Mucosa of gallbladder (tissue), 1 donor: ENCODE data around the gene GATAD2B. TPM values are rescaled to one million over a fixed set of nuclear protein-coding genes. Genes with fewer than 3 reads are reported as not detected.
"Not testable (repeated sequence)": the region's sequence is repeated elsewhere in the genome, so short reads cannot be mapped to it uniquely, and the experiment has no call there.

Experiments
- DNase-seq: peaks from one replicate; pipeline ENCODE4 v3.0.0-alpha.2; 2020; ENCODE audit warnings: low spot score
- total RNA-seq: library from RNA; stranded (reverse); gene quantifications from one replicate; pipeline ENCODE4 v1.2.1, GENCODE V29; 2021
- donor health status: DM: no; HTN: no; CAD: no.

GATAD2B gene
- total RNA-seq, 1 donor from 2014 or later: 42.5 TPM

DNA sequence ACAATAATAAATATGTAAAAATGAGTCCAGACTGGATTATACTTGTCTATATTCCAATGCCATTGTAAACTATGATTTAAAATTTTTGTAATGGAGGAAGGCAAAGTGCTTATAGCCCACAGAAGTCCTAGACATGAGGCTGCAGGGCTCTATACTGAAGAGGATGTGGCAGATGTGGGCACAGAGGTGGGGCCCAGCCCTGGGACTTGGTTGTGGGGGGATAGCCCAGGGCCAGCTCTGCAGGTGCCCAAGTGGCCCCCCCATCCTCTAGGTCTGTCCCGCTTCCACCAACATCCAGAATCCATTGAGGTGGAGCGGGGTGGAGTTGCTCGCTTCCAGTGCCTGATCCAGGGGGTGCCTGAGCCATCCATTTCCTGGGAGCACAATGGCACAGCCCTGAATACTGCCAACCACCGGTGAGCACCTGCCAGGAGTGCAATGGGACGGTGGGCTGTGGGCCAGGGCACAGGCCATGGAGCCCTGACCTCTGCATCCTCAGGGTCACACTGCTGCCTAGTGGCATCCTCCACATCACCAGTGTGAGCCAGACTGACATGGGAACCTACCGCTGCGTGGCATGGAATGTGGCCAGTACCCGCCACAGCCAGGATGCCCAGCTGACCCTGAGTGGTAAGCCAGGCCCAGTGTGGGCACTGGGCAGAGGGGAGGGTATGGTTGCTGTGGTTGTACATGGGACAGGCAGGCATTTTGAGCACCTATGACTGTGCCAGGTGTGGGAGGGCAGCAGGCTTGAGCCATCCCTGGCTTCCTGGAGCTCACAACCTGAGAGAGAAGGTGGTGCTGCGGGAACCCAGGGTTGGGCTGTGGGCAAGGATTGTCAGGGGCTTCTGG is 126.6 kb downstream of the GATAD2B start:
- no peak for DNase-seq

DNA sequence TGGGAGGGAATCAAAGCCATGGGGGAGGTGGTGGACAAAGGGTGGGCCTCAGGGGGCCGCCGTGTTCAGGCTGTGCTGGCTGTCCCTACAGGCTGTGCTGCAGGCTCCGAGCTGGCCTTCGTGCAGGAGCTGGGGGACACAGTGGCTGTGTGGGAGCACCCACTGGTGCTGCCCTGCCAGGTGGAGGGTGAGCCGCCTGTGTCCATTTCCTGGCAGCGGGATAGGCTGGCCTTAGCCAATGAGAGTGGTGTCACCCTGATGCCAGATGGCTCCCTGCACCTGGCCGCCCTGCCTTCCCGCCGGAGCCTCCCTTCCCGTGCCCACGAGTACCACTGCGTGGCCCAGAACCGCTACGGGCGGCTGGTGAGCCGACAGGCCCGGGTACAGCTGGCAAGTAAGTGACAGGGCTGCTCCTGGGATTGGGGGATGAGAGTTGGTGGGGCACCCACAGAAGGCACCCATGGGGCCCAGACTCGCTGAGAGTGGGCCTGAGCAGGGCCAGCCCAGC is 127.4 kb downstream of the GATAD2B start:
- no peak for DNase-seq

DNA sequence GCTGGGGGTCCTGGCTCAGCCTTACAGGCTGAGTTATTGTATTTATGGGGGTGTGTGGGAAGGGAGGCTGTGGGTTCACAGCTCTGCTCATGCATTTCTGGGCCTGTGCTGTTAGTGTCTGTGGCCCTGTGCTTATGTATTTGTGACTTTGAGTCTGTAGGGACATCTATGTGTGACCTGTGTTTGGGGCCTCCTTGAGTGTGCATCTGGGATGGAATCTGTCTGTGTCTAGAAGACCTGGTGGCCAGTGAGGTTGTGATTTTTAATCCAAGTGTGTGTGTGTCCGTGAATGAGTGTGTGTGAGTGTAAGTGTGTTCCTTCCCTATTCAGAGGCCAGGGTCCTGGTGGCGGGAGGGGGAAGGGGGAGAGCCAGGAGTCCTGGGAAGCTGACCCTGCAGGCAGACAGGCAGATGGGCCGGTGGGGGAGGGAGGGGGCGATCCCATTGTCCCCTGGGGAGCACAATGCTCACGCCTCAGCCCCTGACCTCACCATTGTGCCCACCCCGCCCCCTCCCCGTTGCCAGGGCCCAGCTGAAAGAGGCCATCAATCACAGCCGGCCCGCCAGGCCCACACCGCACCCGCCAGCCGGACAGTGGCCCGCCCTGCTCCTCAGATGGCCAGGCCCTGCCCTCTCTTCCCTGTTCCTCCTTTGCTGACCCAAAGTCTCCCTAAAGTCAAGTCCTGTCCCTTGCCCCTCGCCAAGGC is 128.0 kb downstream of the GATAD2B start:
- no peak for DNase-seq

DNA sequence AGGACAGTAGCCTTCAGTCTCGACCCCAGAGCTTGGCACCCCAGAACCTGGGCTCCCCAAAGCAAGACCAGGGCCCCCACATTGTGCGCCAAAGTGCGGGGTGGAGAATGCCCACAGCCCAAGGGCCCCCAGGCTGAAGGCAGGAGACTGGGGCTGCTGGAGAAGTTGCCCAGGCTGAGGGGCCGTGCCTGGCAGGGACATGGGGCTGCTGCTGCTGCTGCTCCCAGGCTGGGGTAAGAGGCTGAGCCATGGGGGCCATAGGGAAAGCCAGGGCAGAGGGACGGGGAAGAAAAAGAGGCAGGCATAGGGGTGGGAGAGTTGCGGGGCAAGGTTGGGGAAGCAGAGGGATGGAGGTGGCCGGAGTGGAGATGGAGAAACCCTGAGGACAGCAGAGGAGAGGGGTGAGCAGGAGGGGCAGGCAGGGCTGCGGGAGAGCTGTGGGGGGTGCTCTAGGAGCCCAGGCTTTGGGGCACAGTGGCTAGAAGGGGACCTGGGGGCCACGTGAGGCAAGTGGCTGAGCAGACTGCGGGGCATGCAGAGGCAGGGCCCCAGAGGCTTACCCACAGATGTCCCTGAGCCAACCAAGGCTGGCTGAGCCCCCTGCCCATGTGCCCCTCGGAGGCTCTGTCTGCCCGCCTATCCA is 128.7 kb downstream of the GATAD2B start:
- no peak for DNase-seq

DNA sequence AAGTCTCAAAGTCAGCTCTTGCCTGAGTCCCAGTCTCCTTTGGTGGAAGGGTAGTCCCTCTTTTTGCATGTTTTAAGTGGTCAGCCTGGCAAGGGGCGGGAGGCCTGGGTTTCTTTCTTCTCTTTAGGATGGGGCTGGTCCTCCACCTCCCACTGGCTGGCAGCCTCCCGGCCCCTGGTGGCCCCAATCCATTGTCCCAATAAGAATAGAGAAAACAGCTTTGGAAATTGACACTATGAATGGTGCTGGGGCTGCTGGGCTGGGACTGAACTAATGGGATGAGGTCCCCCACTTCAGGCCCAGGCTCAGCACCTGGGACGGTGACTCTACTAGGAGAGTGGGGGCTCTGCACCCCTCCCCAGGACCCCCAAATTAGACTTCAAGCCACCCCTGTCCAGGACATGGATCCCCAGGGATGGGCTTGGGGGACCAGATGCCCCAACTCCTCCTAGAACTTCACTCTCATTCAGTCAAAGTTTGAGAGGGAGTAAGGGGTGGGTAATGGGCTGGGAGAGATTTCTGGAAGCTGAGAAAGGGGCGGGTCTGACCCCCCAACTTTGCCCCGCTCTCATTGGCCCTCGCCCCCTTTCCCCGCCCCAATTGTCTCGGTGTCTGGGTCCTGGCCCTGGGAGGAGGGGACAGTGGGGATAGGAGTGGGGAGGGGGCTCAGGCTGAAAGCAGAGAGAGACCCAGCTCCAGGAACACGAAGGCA is 129.4 kb downstream of the GATAD2B start:
- no peak for DNase-seq

DNA sequence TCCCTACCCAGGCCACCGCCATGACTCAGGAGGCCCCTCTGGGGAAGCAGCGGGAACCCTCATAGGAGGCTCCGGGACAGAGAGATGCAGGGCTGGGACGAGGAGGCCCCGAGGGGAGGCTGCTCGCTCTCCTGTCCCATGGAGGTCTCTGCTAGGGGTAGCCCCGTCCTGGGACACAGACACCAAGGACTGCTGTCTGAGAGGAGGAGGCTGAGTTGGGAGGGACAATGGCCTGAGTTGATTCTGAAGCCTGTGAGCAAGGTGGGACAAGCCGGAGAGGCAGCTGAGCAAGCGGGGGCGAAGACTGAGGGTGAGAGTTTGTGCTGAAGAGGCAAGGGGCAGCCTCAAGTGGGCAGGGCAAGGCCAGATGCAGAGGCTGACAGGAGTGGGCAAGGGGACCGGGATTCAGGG is 130.1 kb downstream of the GATAD2B start:
- no peak for DNase-seq

DNA sequence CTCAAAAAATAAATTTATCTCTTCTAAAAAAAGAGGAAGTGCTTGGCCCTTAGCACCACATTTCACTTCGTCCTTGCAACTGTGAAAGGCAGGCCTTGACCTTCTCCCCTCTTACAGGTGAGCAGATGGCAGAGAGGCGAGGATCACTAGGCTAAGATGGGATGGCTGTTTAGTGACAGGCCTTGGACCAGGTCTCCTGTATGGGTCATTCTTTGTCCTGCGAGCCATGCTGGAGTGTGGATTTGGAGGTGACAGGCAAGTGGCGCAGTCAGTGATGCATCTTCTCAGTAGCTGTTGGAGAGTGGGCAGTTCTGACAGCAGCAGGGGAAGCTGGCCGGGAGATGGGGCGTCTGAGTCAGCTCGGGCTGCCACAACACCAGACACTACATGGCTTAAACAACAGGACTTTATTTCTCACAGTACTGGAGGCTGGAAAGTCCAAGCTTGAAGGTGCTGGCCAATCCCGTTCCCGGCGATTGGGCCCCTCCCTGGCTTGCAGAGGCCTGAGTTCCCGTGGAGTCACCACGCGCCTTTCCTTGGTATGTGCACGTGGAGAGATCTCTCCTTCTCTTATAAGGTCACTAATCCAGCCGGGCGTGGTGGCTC is 131.0 kb downstream of the GATAD2B start:
- no peak for DNase-seq

DNA sequence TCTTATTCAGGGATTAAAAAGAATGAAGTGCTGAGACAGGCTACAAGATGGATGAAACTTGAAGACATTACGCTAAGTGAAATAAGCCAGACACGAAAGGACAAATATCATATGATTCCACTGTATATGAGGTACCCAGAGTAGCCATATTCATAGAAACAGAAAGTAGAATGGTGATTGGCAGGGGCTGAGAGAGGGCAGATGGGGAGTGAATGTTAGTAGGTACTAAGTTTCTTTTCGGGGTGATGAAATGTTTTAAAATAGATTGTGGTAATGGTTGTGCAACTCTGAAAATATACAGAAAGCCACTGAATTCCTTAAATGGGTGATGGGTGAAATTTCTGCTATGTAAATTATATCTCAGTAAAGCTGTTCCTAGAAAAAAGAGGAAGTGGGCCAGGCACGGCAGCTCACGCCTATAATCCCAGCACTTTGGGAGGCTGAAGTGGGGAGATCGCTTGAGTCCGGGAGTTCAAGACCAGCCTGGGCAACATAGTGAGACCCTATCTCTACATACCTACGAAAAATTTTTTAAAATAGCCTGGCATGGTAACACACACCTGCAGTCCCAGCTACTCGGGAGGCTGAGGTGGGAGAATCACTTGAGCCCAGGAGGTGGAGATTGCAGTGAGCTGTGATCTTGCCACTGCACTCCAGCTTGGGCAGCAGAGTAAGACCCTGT is 131.7 kb downstream of the GATAD2B start:
- peak; percentile 43 for DNase-seq

DNA sequence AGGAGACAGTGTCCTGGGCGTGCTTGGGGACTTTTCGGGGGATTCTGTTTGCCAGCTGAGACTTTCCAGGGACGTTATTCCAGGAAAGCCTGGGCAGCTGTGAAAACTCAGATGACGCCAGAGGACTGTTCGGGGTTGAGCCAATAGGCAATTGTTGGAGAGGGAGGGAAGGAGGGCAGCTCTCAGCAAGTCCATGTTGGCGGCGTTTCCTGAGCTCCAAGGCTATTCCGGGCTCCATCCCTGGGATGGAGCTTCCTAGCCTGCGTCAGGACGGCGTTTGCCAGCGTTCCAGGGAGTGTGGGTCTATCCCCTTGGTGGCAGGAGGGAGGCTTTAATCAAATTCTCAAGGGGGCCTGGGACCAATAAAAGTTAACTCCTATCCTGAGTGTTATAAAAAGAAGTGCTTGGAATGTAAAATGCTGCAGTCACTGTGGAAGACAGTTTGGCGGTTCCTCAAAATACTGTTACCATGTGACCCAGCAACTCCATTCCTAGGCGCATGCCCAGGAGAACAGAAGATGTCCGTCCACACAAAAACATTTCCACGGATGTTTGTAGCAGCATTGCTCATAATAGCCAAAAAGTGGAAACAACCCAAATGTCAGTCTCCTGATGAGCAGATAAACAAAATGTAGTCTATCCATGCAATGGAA is 132.3 kb downstream of the GATAD2B start:
- peak; percentile 82 for DNase-seq

DNA sequence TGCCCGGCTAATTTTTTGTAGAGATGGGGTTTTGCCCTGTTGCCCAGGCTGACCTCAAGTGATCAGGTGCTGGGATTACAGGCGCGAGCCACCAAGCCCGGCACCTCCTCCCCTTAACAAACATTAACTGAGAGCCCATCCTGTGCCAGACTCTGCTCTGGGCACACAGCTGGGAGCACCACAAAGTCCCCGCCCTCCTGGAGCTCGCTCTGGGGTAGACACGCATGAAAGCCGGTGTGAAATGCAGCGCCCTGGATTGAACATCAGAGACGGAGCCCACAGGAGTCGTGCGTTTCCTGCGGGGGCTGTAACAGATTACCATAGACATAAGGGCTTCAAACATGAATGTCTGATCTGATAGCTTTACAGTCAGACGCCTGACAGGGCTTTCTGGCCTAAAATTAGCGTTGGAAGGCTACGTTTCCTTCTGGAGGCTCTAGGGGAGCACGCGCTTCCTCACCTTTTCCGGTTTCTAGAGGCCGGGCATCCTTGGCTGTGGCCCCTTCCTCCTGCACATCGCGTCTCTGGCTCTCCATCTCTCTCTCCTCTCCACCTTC is 133.2 kb downstream of the GATAD2B start:
- no peak for DNase-seq

DNA sequence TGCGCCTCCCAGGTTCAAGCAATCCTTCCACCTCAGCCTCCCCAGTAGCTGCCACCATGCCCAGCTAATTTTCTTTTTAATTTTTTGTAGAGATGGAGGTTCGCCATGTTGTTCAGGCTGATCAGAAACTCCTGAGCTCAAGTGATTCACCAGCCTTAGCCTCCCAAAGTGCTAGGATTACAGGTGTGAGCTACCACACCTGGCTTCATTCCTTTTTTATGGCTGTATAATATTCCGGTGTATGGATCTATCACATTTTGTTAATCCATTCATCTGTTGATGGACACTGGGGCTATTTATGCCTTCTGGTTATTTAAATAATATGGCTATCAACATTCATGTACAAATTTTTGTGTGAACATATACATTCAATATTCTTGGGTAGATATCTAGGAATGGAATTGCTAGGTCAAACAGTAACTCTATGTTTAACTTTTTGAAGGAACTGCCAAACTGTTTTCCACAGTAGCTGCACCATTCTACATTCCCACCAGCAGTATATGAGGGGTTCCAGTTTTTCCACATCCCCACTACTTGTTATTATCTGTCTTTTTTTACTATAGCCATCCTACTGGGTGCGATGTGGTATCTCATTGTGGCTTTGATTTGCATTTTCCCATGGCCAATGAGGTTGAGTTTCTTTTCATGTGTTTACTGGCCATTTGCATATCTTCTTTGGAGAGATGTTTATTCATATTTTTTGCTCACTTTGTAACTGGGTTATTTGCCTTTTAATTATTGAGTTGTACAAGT is 136.6 kb downstream of the GATAD2B start:
- no peak for DNase-seq

DNA sequence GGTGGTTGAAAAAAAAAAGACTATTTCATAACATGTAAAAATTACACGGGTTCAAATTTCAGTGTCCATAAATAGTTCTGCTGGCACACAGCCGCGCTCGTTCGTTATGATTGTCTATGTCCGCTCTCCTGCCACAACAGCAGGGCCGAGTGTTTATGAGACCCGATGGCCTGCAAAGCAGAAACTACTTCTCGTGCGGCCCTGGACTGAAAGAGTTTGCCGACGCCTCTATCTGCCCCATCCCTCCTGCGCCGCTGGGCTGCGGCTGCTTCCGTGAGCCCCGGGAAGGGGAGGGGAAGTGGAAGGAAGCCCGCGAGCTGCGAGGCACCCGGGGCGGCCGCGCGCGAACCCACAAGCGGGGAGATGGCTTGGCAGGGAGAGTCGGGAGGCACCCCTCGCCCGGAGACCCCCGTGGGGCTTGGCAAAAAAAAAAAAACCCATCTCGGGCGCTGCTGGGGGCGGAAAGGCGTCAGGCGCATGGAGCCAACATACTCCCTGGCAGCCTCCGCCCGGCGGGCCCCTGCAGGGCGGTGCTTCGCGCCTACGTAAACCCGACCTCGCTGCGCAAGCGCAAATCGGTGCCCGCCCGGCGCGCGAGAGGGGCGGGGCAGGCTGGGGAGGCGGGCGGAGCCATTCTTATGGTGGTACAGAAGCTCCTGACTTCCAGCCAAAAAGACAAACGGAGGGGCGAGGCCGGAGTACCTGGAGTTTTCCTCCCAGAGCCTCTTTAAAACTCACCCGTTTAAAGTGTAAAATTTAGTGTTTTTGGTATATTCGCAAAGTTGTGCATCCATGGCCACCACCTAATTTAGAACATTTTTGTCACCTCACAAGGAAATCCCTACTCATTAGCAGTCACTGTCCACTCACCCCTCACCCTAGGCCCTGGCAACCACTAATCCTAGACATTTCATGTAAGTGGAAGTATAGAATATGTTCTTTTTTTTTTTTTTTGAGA is 139.3 kb downstream of the GATAD2B start:
- peak; percentile 90 for DNase-seq

DNA sequence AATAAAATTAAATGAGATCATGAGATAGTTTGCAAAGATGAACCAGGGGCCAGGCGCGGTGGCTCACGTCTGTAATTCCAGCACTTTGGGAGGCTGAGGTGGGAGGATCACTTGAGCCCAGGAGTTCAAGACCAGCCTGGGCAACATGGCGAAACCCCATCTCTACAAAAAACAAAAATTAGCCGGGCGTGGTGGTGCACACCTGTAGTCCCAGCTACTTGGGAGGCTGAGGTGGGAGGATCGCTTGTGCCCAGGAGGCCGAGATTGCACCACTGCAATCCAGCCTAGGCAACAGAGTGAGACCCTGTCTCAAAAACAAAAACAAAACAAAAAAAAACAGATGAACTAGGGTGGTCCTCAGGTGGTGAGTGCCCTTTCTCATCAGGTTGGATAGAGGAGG is 140.1 kb downstream of the GATAD2B start:
- not testable (repeated sequence) for DNase-seq

DNA sequence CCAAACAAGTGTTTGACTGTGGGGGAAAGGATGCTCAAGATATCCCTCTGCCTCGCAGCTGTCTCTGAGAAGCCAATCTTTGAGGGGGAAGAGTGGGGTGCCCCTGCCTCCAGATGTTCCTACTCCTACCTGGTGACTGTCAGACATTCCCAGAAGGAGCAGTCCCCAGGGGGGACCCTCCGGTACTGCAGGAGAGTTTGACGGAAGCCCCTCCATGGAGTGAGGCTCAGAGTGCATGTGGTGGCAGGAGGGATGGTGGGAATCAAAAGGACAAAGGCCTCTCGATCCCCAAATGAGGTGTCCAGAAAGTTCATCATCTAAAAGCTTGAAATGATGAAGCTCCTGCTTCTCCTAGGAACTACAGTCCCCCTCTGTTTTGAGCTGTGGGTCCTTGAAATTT is 142.2 kb downstream of the GATAD2B start:
- no peak for DNase-seq

DNA sequence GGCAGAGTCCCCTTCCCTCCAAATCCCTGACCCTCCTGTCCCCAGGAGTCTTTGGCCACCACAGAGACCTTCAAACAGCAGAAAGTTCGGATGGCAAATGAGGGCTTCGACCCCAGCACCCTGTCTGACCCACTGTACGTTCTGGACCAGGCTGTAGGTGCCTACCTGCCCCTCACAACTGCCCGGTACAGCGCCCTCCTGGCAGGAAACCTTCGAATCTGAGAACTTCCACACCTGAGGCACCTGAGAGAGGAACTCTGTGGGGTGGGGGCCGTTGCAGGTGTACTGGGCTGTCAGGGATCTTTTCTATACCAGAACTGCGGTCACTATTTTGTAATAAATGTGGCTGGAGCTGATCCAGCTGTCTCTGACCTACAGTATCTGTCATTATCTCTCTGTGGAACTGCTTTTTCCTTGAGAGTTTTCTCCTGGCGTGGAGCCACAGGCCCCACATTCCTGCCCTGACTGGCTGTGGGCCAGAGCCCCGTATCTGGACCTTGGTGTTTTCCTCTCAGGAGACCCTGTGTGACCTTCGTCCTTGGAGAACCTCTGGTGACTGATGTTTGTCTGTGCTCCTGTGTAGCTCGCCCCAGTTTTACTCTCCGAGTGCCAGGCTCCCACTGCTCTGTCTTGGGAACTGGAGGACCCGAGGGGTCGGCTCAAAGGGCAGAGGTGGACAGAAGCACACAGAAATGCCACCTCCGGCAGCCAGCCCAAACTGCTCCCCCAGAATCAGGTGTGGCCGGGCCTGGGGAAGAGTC is 142.8 kb downstream of the GATAD2B start:
- DNase-seq: no peak

DNA sequence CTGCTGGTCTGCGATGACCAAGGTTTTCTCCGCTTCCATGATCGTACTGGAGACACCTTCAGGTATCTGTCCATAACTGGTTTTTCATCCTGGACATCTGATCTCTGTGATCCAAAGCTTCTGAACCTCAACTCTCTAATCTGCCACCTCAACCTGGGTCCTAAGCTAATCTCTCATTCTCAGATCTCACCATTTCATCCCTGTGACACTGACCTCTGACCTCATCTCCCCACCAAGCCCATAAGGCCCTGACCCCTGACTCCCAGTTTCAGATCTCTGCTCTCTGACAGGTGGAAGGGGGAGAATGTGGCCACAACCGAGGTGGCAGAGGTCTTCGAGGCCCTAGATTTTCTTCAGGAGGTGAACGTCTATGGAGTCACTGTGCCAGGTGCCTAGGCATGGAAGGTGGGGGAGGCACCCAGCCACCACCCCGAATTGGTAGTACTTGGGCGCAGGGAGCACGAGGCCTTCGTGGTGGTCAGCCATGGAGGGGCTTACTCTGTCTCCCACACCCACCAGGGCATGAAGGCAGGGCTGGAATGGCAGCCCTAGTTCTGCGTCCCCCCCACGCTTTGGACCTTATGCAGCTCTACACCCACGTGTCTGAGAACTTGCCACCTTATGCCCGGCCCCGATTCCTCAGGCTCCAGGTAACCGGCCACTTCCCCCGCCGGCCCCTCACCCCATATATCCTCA is 143.8 kb downstream of the GATAD2B start:
- no peak for DNase-seq
